Coronary artery (tissue), 2 donors: ENCODE data around the gene FAM168A.

ENCODE experiments used
- DNase-seq: peaks from one replicate; pipeline ENCODE4 v3.0.0-alpha.2; 2017; ENCODE audit warnings: low spot score
- H3K27ac ChIP-seq, 2 donors: fragments of 200-600 bp; sonication (generic); one replicate each; pipeline ENCODE4 v1.5.1; 2016 to 2019
- H3K4me3 ChIP-seq: fragments of 200-600 bp; sonication (generic); 2 replicates; pipeline ENCODE4 v1.5.1; 2016; ENCODE audit warnings: mild to moderate bottlenecking, moderate library complexity
- CTCF ChIP-seq: fragments of 200-600 bp; sonication (generic); IDR thresholded peaks from one replicate; pipeline ENCODE4 v1.5.1; 2019; ENCODE audit warnings: antibody characterized with exemption

Gene FAM168A

GRCh38 chr11:73465871-73466270 is 132.0 kb downstream of the FAM168A start:
- no peak for TF ChIP-seq CTCF
- Histone ChIP-seq H3K4me3 (no peak overlapping the region), H3K27ac (no peak overlapping the region)
- DNase-seq = no peak

GRCh38 chr11:73465023-73465675 is 132.8 kb downstream of the FAM168A start:
- Histone ChIP-seq H3K27ac (no peak overlapping the region), H3K4me3 (no peak overlapping the region)
- TF ChIP-seq CTCF = no peak
- no peak for DNase-seq

GRCh38 chr11:73464347-73464746 is 133.6 kb downstream of the FAM168A start:
- no peak for DNase-seq

GRCh38 chr11:73463359-73463758 is 134.6 kb downstream of the FAM168A start:
- no peak for TF ChIP-seq CTCF
- no peak overlapping the region for H3K27ac ChIP-seq
- no peak overlapping the region for H3K4me3 ChIP-seq

More at GRCh38 chr11:73464347-73464746, 133.6 kb downstream of the FAM168A start:
- H3K27ac ChIP-seq = no peak overlapping the region
- TF ChIP-seq CTCF = no peak
- H3K4me3 ChIP-seq = no peak overlapping the region

GRCh38 chr11:73461964-73462363 is 135.9 kb downstream of the FAM168A start:
- Histone ChIP-seq H3K27ac (peak overlapping the region in 1 of 2 donors; percentile 9), H3K4me3 (peak overlapping the region; percentile 18)
- no peak for DNase-seq
- TF ChIP-seq CTCF = no peak

More at GRCh38 chr11:73463359-73463758, 134.6 kb downstream of the FAM168A start:
- DNase-seq = no peak

GRCh38 chr11:73461335-73461840 is 136.5 kb downstream of the FAM168A start:
- H3K27ac ChIP-seq = no peak overlapping the region

More at GRCh38 chr11:73461335-73461840, 136.5 kb downstream of the FAM168A start:
- TF ChIP-seq CTCF = no peak
- no peak overlapping the region for H3K4me3 ChIP-seq
- no peak for DNase-seq
